ENCODE results near the gene GINS1.

GINS1 gene

GRCh38 chr20:25483431-25484132 is 76.1 kb downstream of the GINS1 start:
- no peak overlapping the region for H3K4me3 ChIP-seq (ENCODE audit: low read depth, low read length)

GRCh38 chr20:25484224-25484846 is 76.9 kb downstream of the GINS1 start:
- no peak for DNase-seq
- Histone ChIP-seq H3K27ac (ENCODE audit: low read depth, low read length) (no peak overlapping the region), H3K4me3 (ENCODE audit: low read depth, low read length) (no peak overlapping the region)

More at GRCh38 chr20:25483431-25484132, 76.1 kb downstream of the GINS1 start:
- WGBS (ENCODE audit: extremely low coverage, insufficient coverage, insufficient read length): no CpG with 5 or more reads among the region's 14 CpGs
- no peak for DNase-seq
- Histone ChIP-seq H3K4me2 (ENCODE audit: low read length) (no peak overlapping the region), H2BK120ac (ENCODE audit: insufficient read depth, low read length, poor library complexity) (no peak overlapping the region), H2AK5ac (ENCODE audit: low read length) (no peak overlapping the region), H4K91ac (ENCODE audit: low read depth, low read length) (no peak overlapping the region), H3K79me1 (ENCODE audit: low read length) (no peaks in the 10 kb centered on the region), H4K12ac (ENCODE audit: low read depth, low read length) (no peak overlapping the region), H3K23ac (ENCODE audit: low read length) (no peak overlapping the region), H3K9ac (ENCODE audit: low read length) (no peak overlapping the region), H3K79me2 (ENCODE audit: control insufficient read depth, insufficient read depth, low read length, poor library complexity) (no peaks in the 10 kb centered on the region), H3K18ac (ENCODE audit: low read length) (no peak overlapping the region), H4K8ac (ENCODE audit: low read depth, low read length) (no peak overlapping the region), H2AFZ (ENCODE audit: insufficient read depth, low read length, poor library complexity) (no peak overlapping the region), H3K9me3 (ENCODE audit: insufficient read depth, low read depth, low read length) (peaks cover 2% of the 10 kb centered on the region), H3K4ac (ENCODE audit: low read depth, low read length) (no peak overlapping the region), H2BK5ac (ENCODE audit: low read depth, low read length, poor library complexity) (no peak overlapping the region), H3K27ac (ENCODE audit: low read depth, low read length) (no peak overlapping the region), H3K27me3 (ENCODE audit: insufficient read depth, low read length) (no peaks in the 10 kb centered on the region), H2BK12ac (ENCODE audit: low read length) (no peak overlapping the region), H3K36me3 (ENCODE audit: control insufficient read depth in 1 of 2, insufficient read depth in 2 of 2, low read length in 2 of 2) (peaks cover 57 to 67% of the 10 kb centered on the region in 2 experiments), H3K4me1 (ENCODE audit: control insufficient read depth in 1 of 2, insufficient read depth in 2 of 2, low read length in 2 of 2) (no peaks in the 10 kb centered on the region), H3K14ac (ENCODE audit: low read length) (no peak overlapping the region)

GRCh38 chr20:25484911-25485511 is 77.5 kb downstream of the GINS1 start:
- Histone ChIP-seq H3K27ac (ENCODE audit: low read depth, low read length) (no peak overlapping the region), H3K79me2 (ENCODE audit: control insufficient read depth, insufficient read depth, low read length, poor library complexity) (no peaks in the 10 kb centered on the region), H2BK120ac (ENCODE audit: insufficient read depth, low read length, poor library complexity) (no peak overlapping the region), H3K9ac (ENCODE audit: low read length) (no peak overlapping the region), H3K18ac (ENCODE audit: low read length) (no peak overlapping the region), H3K14ac (ENCODE audit: low read length) (no peak overlapping the region), H2BK5ac (ENCODE audit: low read depth, low read length, poor library complexity) (no peak overlapping the region), H3K23ac (ENCODE audit: low read length) (no peak overlapping the region), H3K4me3 (ENCODE audit: low read depth, low read length) (no peak overlapping the region), H3K9me3 (ENCODE audit: insufficient read depth, low read depth, low read length) (peaks cover 2% of the 10 kb centered on the region), H2AK5ac (ENCODE audit: low read length) (no peak overlapping the region), H4K8ac (ENCODE audit: low read depth, low read length) (no peak overlapping the region), H2AFZ (ENCODE audit: insufficient read depth, low read length, poor library complexity) (no peak overlapping the region), H3K36me3 (ENCODE audit: control insufficient read depth in 1 of 2, insufficient read depth in 2 of 2, low read length in 2 of 2) (peaks cover 56 to 64% of the 10 kb centered on the region in 2 experiments), H4K12ac (ENCODE audit: low read depth, low read length) (no peak overlapping the region), H3K4me1 (ENCODE audit: control insufficient read depth in 1 of 2, insufficient read depth in 2 of 2, low read length in 2 of 2) (no peaks in the 10 kb centered on the region), H2BK12ac (ENCODE audit: low read length) (no peak overlapping the region), H4K91ac (ENCODE audit: low read depth, low read length) (no peak overlapping the region), H3K79me1 (ENCODE audit: low read length) (no peaks in the 10 kb centered on the region), H3K27me3 (ENCODE audit: insufficient read depth, low read length) (no peaks in the 10 kb centered on the region), H3K4me2 (ENCODE audit: low read length) (no peak overlapping the region), H3K4ac (ENCODE audit: low read depth, low read length) (no peak overlapping the region)
- DNase-seq: no peak
- no CpG with 5 or more reads among the region's 12 CpGs for WGBS (ENCODE audit: extremely low coverage, insufficient coverage, insufficient read length)

More at GRCh38 chr20:25484224-25484846, 76.9 kb downstream of the GINS1 start:
- Histone ChIP-seq H3K79me2 (ENCODE audit: control insufficient read depth, insufficient read depth, low read length, poor library complexity) (no peaks in the 10 kb centered on the region), H3K4ac (ENCODE audit: low read depth, low read length) (no peak overlapping the region), H3K27me3 (ENCODE audit: insufficient read depth, low read length) (no peaks in the 10 kb centered on the region), H3K36me3 (ENCODE audit: control insufficient read depth in 1 of 2, insufficient read depth in 2 of 2, low read length in 2 of 2) (peaks cover 56 to 66% of the 10 kb centered on the region in 2 experiments), H4K8ac (ENCODE audit: low read depth, low read length) (no peak overlapping the region), H2AFZ (ENCODE audit: insufficient read depth, low read length, poor library complexity) (no peak overlapping the region), H3K14ac (ENCODE audit: low read length) (no peak overlapping the region), H3K4me1 (ENCODE audit: control insufficient read depth in 1 of 2, insufficient read depth in 2 of 2, low read length in 2 of 2) (no peaks in the 10 kb centered on the region), H3K79me1 (ENCODE audit: low read length) (no peaks in the 10 kb centered on the region), H3K9me3 (ENCODE audit: insufficient read depth, low read depth, low read length) (peaks cover 2% of the 10 kb centered on the region), H2BK120ac (ENCODE audit: insufficient read depth, low read length, poor library complexity) (no peak overlapping the region), H3K23ac (ENCODE audit: low read length) (no peak overlapping the region), H4K12ac (ENCODE audit: low read depth, low read length) (no peak overlapping the region), H2AK5ac (ENCODE audit: low read length) (no peak overlapping the region), H2BK12ac (ENCODE audit: low read length) (no peak overlapping the region), H3K4me2 (ENCODE audit: low read length) (no peak overlapping the region), H2BK5ac (ENCODE audit: low read depth, low read length, poor library complexity) (no peak overlapping the region), H4K91ac (ENCODE audit: low read depth, low read length) (no peak overlapping the region), H3K9ac (ENCODE audit: low read length) (no peak overlapping the region), H3K18ac (ENCODE audit: low read length) (no peak overlapping the region)
- WGBS (ENCODE audit: extremely low coverage, insufficient coverage, insufficient read length): no CpG with 5 or more reads among the region's 9 CpGs

GRCh38 chr20:25485872-25486271 is 78.4 kb downstream of the GINS1 start:
- no peaks in the 10 kb centered on the region for H3K79me2 ChIP-seq (ENCODE audit: control insufficient read depth, insufficient read depth, low read length, poor library complexity)
- no peak overlapping the region for H2BK120ac ChIP-seq (ENCODE audit: insufficient read depth, low read length, poor library complexity)
- no peak overlapping the region for H3K23ac ChIP-seq (ENCODE audit: low read length)
- H3K27me3 ChIP-seq (ENCODE audit: insufficient read depth, low read length): no peaks in the 10 kb centered on the region
- H3K18ac ChIP-seq (ENCODE audit: low read length): no peak overlapping the region
- H4K12ac ChIP-seq (ENCODE audit: low read depth, low read length): no peak overlapping the region
- no peak overlapping the region for H3K4me2 ChIP-seq (ENCODE audit: low read length)
- H3K14ac ChIP-seq (ENCODE audit: low read length): no peak overlapping the region
- H3K36me3 ChIP-seq (ENCODE audit: control insufficient read depth in 1 of 2, insufficient read depth in 2 of 2, low read length in 2 of 2): peaks cover 53 to 60% of the 10 kb centered on the region in 2 experiments
- H2AK5ac ChIP-seq (ENCODE audit: low read length): no peak overlapping the region
- no peak overlapping the region for H3K4me3 ChIP-seq (ENCODE audit: low read depth, low read length)
- no peak for DNase-seq
- H3K9ac ChIP-seq (ENCODE audit: low read length): no peak overlapping the region
- H3K4ac ChIP-seq (ENCODE audit: low read depth, low read length): no peak overlapping the region
- H4K91ac ChIP-seq (ENCODE audit: low read depth, low read length): no peak overlapping the region
- no peak overlapping the region for H2BK5ac ChIP-seq (ENCODE audit: low read depth, low read length, poor library complexity)
- no peaks in the 10 kb centered on the region for H3K79me1 ChIP-seq (ENCODE audit: low read length)
- H3K27ac ChIP-seq (ENCODE audit: low read depth, low read length): no peak overlapping the region
- WGBS (ENCODE audit: extremely low coverage, insufficient coverage, insufficient read length): no CpG with 5 or more reads among the region's 2 CpGs
- no peak overlapping the region for H2BK12ac ChIP-seq (ENCODE audit: low read length)
- peaks cover 2% of the 10 kb centered on the region for H3K9me3 ChIP-seq (ENCODE audit: insufficient read depth, low read depth, low read length)
- H4K8ac ChIP-seq (ENCODE audit: low read depth, low read length): no peak overlapping the region
- H2AFZ ChIP-seq (ENCODE audit: insufficient read depth, low read length, poor library complexity): no peak overlapping the region
- H3K4me1 ChIP-seq (ENCODE audit: control insufficient read depth in 1 of 2, insufficient read depth in 2 of 2, low read length in 2 of 2): no peaks in the 10 kb centered on the region
